NCI-H1092 (cell line): ENCODE measurements around the gene LRRC8D.
"Not testable (repeated sequence)": the region's sequence is repeated elsewhere in the genome, so short reads cannot be mapped to it uniquely, and the experiment has no call there.

Source experiments
- DNase-seq: peaks from one replicate; lab custom pipeline; 2025; lab: John Stamatoyannopoulos, UW

LRRC8D gene

DNA sequence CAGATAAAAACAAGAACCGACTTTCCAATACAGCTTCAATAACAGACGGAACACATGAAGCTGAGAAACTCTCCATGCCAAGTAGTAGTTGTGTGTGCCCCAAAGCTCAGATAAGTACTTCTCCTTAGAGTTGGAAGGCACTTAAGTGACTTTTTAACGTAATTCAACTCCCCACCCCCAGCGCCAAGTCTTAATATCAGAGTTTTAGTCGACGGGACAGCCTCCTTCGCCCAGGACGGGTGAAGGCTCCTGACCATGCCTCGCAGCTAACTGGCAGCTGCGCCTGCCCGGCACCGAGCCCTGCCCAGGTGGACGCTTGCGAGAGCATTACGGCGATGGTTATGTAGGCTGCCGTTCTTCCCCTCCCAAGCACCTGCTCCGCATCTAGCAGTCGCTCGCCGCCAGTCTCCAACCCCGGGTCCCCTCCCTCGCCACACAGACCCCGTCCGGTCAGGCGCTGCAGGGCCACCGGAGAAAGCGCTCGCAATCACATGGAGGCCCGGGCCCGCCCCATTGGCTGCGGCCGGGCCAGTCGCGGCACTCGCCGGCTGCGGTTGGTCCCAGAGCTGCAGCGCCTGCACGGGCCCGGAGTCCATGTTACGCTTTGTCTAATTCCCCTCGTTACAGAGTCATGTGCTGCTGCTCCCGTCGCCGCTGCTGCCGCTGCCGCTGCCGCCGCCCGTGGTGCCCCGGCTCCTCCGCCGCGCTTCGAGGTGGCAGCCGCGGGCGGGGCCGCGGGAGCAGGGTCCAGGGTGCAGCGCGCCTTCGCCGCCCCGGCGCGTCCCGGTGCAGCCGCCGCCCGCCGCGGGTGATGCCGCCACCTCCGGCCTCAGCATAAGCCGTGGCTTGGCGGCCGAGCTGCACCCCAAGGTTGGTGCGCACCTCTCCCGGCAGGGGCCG, at the start of gene LRRC8D:
Gene LRRC8D (plus strand): TSS at position 611 of the 900 bp plus-strand sequence. CDS start 112,037 bp downstream, outside the sequence.
- peak; percentile 79 for DNase-seq

DNA sequence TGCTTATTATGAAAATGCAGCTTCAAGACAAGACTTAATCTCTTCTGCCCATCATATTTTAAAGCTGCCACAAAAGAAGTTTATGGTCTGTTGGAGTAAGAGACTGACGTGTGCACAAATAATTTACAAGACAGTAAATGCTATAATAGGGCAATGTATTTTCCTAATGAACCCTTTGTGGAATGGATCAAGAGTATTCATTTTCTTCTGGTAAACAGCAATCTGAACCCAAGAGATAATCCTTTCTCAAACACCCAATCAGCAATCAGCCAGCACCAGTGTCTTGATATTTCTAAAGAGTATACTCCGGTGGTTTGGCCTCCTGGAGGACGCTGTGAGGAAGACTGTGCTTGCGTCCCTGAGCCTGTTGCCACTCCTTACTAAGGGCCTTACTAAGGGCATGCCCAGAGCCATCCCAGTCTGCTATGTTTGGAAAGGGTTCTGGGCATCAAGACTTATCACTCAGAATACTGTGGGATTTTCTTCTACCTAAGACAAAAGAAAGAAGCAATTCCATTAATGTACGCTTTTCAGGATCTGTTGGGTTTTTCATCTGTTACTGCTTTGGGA, 48.8 kb upstream of the LRRC8D start:
- DNase-seq, result no peak

DNA sequence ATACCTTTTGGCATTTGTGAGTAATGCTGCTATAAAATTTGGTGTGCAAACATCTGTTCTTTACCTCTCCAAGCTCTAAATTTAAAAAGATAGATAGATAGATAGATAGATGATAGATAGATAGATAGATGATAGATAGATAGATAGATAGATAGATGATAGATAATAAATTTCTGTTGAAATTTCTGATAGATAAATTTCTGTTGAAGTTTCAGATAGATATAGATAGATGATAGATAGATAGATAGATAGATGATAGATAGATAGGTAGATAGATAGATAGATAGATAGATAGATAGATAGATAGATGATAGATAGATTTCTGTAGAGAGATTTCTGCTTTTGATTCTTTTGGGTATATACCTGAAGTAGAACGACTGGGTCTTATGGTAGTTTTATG, 44.7 kb upstream of the LRRC8D start:
- DNase-seq, result not testable (repeated sequence)

DNA sequence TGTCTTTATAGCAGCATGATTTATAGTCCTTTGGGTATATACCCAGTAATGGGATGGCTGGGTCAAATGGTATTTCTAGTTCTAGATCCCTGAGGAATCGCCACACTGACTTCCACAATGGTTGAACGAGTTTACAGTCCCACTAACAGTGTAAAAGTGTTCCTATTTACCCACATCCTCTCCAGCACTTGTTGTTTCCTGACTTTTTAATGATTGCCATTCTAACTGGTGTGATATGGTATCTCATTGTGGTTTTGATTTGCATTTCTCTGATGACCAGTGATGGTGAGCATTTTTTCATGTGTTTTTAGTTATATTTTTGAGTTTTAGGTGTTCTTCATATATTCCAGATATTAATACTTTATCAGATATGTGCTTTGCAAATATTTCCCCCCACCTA, 43.6 kb upstream of the LRRC8D start:
- not testable (repeated sequence) for DNase-seq

GRCh38 chr1:89779151-89779940, 41.5 kb upstream of the LRRC8D start:
- DNase-seq, result no peak

GRCh38 chr1:89780721-89781120, 40.1 kb upstream of the LRRC8D start:
- DNase-seq, result no peak

DNA sequence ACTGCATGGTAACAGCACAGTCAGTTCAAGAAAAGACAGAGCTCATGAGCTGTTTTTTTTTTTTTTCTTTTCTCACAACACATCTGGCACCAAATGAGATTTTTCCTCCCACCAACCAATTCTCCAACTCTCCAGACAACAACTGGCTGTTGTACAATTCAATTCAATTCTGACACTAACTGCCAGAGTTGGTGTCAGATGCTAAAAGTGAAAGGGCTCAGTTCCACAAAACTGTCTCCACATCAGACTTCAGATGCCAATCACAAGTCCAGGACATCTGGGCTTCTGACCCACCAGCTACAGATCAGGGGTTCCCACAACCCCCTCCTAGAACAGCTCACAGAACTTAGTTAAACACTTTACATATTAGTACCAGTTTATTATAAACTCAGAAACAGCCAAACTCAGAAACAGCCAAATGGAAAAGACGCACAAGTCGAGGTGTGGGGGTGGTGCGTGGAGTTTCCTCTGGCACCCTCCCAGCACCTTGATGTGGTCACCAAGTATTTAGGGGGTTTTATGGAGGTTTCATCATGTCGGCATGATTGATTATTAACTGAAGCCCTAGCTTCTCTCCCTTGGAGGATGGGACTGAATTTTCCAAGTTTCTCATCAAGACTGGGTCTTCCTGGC, 39.2 kb upstream of the LRRC8D start:
- no peak for DNase-seq

- DNase-seq, result no peak
These were observed 34.1 kb upstream of the LRRC8D start for GRCh38 chr1:89786628-89787214.

DNA sequence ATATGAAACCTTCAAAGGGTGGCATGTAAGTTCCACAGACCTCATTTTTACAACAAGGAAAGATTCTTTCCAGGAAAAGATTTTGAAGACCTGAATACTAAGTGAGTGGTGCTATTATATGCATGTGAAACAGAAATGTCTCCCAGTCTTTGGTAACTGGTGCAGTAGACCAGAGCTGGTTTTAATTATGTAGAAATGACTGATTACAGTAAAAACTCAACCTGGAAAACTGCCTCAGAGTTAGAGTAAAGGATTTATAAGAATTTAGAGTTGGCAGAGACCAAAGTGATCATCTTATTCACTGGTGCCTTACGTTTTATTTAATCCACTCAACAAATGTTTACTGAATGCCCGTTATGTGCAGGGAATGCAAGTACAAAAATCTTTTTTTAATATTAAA, 30.2 kb upstream of the LRRC8D start:
- no peak for DNase-seq

DNA sequence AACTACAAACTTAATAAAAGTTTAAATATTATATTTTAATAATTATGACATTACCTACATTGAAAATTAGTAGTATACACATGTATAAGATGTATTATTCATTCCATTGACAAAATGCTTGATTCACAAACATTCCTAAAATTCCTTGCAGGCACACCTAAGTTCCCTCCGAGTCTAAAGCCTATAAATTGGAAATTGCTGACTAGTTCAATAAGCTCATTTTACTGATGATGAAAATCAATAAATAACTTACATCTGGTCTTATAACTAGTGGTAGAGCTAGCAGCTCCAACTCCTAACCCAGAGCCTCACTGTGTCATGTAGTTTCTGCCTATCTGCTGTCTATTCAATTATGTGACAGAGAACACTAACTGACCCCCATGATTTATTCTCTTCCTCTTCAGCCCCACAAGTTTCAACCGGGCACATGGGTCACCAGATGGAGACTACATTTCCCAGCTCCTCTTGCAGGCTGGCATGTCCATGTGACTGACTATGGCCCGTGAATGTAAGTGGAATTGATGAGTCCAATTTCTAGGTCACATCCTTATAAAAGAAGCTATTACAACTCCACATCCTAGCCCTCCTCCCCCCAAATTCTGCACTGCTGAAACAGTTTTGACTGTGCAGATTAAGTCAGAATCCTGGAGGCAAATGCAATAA, 29.6 kb upstream of the LRRC8D start:
- no peak for DNase-seq

- no peak for DNase-seq
These were observed 26.4 kb upstream of the LRRC8D start for GRCh38 chr1:89794406-89794805.

DNA sequence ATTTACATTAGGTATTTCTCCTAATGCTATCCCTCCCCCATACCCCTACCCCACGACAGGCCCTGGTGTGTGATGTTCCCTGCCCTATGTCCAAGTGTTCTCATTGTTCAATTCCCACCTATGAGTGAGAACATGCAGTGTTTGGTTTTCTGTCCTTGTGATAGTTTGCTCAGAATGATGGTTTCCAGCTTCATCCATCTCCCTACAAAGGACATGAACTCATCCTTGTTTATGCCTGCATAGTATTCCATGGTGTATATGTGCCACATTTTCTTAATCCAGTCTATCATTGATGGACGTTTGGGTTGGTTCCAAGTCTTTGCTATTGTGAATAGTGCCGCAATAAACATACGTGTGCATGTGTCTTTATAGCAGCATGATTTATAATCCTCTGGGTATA, 25.3 kb upstream of the LRRC8D start:
- DNase-seq, result not testable (repeated sequence)

GRCh38 chr1:89797876-89798275, 23.0 kb upstream of the LRRC8D start:
- DNase-seq, result not testable (repeated sequence)

DNA sequence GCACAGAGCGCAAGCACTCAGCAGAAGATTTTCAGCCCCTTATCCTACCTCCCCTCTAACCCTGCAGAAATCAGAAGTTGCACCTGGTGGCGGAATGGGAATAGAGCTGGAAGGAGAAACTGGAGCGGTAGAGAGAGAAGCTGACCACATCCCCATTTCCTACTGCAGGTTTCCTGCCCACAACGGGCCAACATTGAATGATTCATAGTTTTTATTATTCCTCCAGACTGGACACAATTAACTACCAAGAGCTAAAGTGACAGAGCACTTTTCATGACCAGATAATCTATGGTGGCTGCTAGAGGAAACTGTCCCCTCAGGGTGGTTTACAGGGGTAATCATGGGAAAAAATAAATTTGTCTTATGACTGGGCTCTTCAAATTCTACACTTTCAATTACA, 21.3 kb upstream of the LRRC8D start:
- DNase-seq, result no peak

- DNase-seq, result no peak
These were observed 20.7 kb upstream of the LRRC8D start for GRCh38 chr1:89800022-89800655.

GRCh38 chr1:89800718-89801117, 20.1 kb upstream of the LRRC8D start:
- DNase-seq, result no peak

GRCh38 chr1:89802051-89802450, 18.8 kb upstream of the LRRC8D start:
- DNase-seq, result peak; percentile 60

GRCh38 chr1:89802841-89803240, 18.0 kb upstream of the LRRC8D start:
- DNase-seq, result no peak

GRCh38 chr1:89804642-89805237, 16.1 kb upstream of the LRRC8D start:
- peak; percentile 63 for DNase-seq

DNA sequence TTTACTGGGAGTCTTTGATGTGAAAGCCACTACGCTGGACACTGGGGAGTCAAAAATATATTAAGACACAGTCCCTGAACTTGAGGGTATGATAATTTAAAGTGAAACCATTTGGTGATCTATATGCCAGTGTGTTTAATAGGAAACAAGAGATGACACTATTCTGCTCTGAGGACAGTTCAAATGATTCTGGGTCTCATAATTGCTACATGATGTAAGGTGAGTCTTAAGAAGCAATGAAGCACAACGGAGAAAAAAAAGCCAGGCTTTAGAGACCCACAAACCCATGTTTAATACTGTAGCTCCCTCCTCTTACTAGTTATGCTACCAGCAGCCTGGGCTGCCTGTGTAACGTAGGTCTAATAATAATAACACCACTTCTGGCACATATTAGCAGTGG, 14.2 kb upstream of the LRRC8D start:
- no peak for DNase-seq
